Measurements from ENCODE around the gene CELSR3.

Gene CELSR3

GRCh38 chr3:48630833-48631232 lies 31.9 kb downstream of the CELSR3 start:
- DNase-seq (ENCODE audit: low spot score), result no peak
- in situ Hi-C loops (cut with MboI; ENCODE audit: low pct_unique_long_range_greater_than_20kb, low sequenced_read_pairs, unreplicated experiment), result no loop called here
- TF ChIP-seq CTCF (IDR thresholded peaks at IDR 0.05; ENCODE audit: extremely low read depth, insufficient read depth, missing control alignments), result no peak

DNA sequence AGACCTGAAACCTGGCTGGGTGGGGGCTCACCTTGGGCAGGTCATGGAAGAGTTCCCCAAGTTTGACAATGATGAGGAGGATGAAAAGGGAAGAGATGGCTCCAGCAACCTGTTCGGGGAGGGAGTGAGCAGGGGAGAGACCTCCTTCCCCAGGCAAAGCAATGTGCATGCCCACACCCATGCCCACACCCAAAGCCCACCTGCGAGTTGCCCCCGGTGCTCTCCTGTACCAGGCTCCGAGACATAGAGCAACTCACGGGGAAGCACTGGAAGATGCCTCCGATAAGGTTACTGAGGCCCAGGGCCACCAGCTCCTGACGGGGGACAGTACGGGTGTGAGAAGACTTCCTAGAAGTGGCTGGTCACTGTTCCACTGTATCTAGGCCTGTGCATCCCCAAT lies 32.3 kb downstream of the CELSR3 start:
- TF ChIP-seq CTCF (IDR thresholded peaks at IDR 0.05; ENCODE audit: extremely low read depth, insufficient read depth, missing control alignments), result no peak
- DNase-seq (ENCODE audit: low spot score), result no peak
- in situ Hi-C loops (cut with MboI; ENCODE audit: low pct_unique_long_range_greater_than_20kb, low sequenced_read_pairs, unreplicated experiment), result no loop called here

GRCh38 chr3:48629894-48630293 lies 32.8 kb downstream of the CELSR3 start:
- TF ChIP-seq CTCF (IDR thresholded peaks at IDR 0.05; ENCODE audit: extremely low read depth, insufficient read depth, missing control alignments), result no peak
- no peak for DNase-seq (ENCODE audit: low spot score)
- in situ Hi-C loops (cut with MboI; ENCODE audit: low pct_unique_long_range_greater_than_20kb, low sequenced_read_pairs, unreplicated experiment), result no loop called here

GRCh38 chr3:48628277-48629017 lies 34.2 kb downstream of the CELSR3 start:
- TF ChIP-seq CTCF (IDR thresholded peaks at IDR 0.05; ENCODE audit: extremely low read depth, insufficient read depth, missing control alignments), result no peak

GRCh38 chr3:48625600-48625999 lies 37.1 kb downstream of the CELSR3 start:
- no peak for DNase-seq (ENCODE audit: low spot score)
- no peak for TF ChIP-seq CTCF (IDR thresholded peaks at IDR 0.05; ENCODE audit: extremely low read depth, insufficient read depth, missing control alignments)
- in situ Hi-C loops (cut with MboI; ENCODE audit: low pct_unique_long_range_greater_than_20kb, low sequenced_read_pairs, unreplicated experiment), result no loop called here

More at GRCh38 chr3:48628277-48629017, 34.2 kb downstream of the CELSR3 start:
- in situ Hi-C loops (cut with MboI; ENCODE audit: low pct_unique_long_range_greater_than_20kb, low sequenced_read_pairs, unreplicated experiment), result no loop called here
- no peak for DNase-seq (ENCODE audit: low spot score)

DNA sequence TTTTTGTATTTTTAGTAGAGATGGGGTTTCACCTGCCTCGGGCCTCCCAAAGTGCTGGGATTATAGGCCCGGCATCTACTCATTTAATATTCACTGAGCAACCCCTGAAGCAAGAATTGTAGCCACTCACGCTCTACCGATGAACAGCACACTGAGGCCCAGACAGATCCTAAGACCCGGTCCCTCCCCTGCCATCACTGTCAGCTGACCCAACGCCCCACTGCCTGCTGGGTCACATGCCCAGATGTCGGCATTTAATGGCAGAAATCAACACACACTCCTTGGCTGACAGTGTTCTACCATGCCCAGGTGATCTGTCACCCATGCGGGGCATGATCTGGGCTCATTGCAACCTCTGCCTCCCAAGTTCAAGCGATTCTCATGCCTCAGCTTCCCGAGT lies 37.9 kb downstream of the CELSR3 start:
- in situ Hi-C loops (cut with MboI; ENCODE audit: low pct_unique_long_range_greater_than_20kb, low sequenced_read_pairs, unreplicated experiment), result no loop called here

More for the DNA sequence above, 37.9 kb downstream of the CELSR3 start:
- no peak for TF ChIP-seq CTCF (IDR thresholded peaks at IDR 0.05; ENCODE audit: extremely low read depth, insufficient read depth, missing control alignments)
- DNase-seq (ENCODE audit: low spot score), result no peak
